Esophagus muscularis mucosa (tissue), 4 donors: ENCODE data around the gene TMEM238. TPM values are rescaled to one million over a fixed set of nuclear protein-coding genes. Genes with fewer than 3 reads are reported as not detected.

ENCODE experiments used
- DNase-seq: peaks from one replicate; pipeline ENCODE4 v3.0.0-alpha.2; 2017; ENCODE audit errors: extremely low spot score
- H3K27ac ChIP-seq, 4 donors: fragments of 200-600 bp; sonication (generic); replicated peaks in 1 of 4; 1 replicate in 3 of 4; 2 replicates in 1 of 4; pipeline ENCODE4 v1.5.1; 2016 to 2019; ENCODE audit warnings: mild to moderate bottlenecking in 1 of 4
- H3K27me3 ChIP-seq, 4 donors: fragments of 200-600 bp; sonication (generic); one replicate each; pipeline versions ENCODE4 v1.5.1 to v1.6.0; 2016 to 2019
- H3K36me3 ChIP-seq, 4 donors: fragments of 200-600 bp; sonication (generic); one replicate each; pipeline ENCODE4 v1.5.1; 2016 to 2019
- H3K4me1 ChIP-seq, 4 donors: fragments of 200-600 bp; sonication (generic); one replicate each; pipeline ENCODE4 v1.5.1; 2016 to 2019
- H3K4me3 ChIP-seq, 4 donors: fragments of 200-600 bp; sonication (generic); 1 replicate in 2 of 4; 2 replicates in 2 of 4; pipeline ENCODE4 v1.5.1; 2016 to 2019; ENCODE audit warnings: mild to moderate bottlenecking in 4 of 4, moderate library complexity in 1 of 4
- H3K9me3 ChIP-seq, 4 donors: fragments of 200-600 bp; sonication (generic); 1 replicate in 3 of 4; 2 replicates in 1 of 4; pipeline ENCODE4 v1.5.1; 2016 to 2019
- CTCF ChIP-seq, 3 experiments: fragments of 200-600 bp in 2 of 3; fragments of 450-650 bp in 1 of 3; sonication (generic) in 2 of 3; IDR thresholded peaks; one replicate each; pipeline ENCODE4 v1.5.1; 2017 to 2019; ENCODE audit warnings: antibody characterized with exemption in 3 of 3, mild to moderate bottlenecking in 2 of 3, moderate library complexity in 1 of 3
- EP300 ChIP-seq: sonication (generic); formaldehyde crosslinking; IDR thresholded peaks from one replicate; pipeline ENCODE4 v1.6.1; 2017; ENCODE audit warnings: antibody characterized with exemption
- POLR2A ChIP-seq: fragments of 450-650 bp; IDR thresholded peaks from one replicate; pipeline ENCODE4 v1.6.1; 2017; ENCODE audit warnings: antibody characterized with exemption, moderate library complexity, mild to moderate bottlenecking, low read depth
- POLR2AphosphoS5 ChIP-seq, 2 donors: sonication (generic); formaldehyde crosslinking; IDR thresholded peaks; one replicate each; pipeline ENCODE4 v1.6.1; 2017; ENCODE audit warnings: antibody characterized with exemption in 2 of 2
- WGBS: methylation state at CpG from one replicate; pipeline ENCODE4 v1.1.5; 2018; 5-methylcytosine and 5-hydroxymethylcytosine counted together
- intact Hi-C: fragments of 100-400 bp; cut with DNase I; formaldehyde crosslinking; loops from one replicate; pipeline ENCODE4 v1.15.1; 2023
- total RNA-seq, 4 donors: library from RNA; depleted of rRNA; stranded (reverse); fragments of >200 nt; gene quantifications; one replicate each; pipeline versions ENCODE4 v1.1.0 to v1.2.1, GENCODE V29; 2016

TMEM238 gene
- 1 to 10 TPM in 2 of 4 donors, under 1 TPM in 2; 0.83 to 7.5 (median 1.00) TPM for total RNA-seq

DNA sequence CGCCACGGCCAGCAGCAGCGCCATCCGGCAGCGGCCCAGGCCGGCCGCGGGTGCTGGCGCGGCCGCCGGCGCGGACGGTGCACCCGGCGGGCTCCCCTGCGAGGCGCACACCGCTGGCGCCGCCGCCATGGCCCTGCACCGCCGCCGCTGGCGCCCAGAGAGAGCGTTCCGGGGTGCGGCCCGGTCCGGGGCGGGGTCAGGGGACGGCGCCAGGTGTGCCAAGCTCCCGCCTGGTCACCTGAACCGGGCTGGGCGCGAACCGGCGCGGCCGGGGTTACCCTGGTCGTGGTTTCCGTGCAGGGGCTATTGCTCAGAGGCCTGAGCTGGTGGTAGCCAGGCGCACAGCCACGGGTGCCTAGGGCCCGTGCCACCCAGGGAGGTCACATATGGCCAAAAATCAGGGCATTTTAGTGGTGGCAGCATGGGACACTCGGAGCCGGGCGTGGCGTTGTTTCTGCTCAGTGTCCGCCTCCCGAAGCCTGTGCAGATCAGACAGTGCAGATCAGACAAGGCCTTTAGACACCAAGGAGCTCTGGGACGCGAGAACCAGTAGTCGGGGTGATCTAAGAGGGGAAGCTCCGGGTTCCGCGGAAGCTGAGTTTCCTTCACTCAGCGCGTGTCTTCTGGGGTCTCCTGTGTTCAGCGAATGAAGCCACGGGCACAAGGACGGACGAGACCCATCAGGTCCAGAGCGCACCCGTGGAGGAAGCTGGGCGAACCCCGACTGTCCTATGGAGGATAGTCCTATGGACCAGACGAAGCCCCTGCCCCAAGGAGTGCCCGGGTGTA is at the start of gene TMEM238:
Gene TMEM238, minus strand, starts transcription at position 162 of the 789 bp plus-strand sequence. Its CDS starts 33 bp downstream, at position 129.
- Histone ChIP-seq H3K27me3 (no peaks in the 10 kb centered on the region), H3K4me1 (peaks cover 46 to 53% (median 49%) of the 10 kb centered on the region in 4 donors), H3K9me3 (no peaks in the 10 kb centered on the region), H3K36me3 (peaks cover 8 to 29% (median 26%) of the 10 kb centered on the region in 4 donors), H3K4me3 (peak within 1 kb of the TSS; percentile 71 to 87 (median 77)), H3K27ac (peak within 1 kb of the TSS; percentile 88 to 94 (median 90))
- intact Hi-C loops, result loop anchor here (5.0 kb wide), 2 partner anchors 42 to 82 kb away; no protein-coding TSS in a partner anchor
- DNase-seq, result no peak
- TF ChIP-seq CTCF (IDR thresholded peaks at IDR 0.05) (peak in 1 of 3 experiments; percentile 10), POLR2AphosphoS5 (IDR thresholded peaks at IDR 0.05) (no peak)
- 12% methylated on average over 16 of the region's 72 CpGs for WGBS

DNA sequence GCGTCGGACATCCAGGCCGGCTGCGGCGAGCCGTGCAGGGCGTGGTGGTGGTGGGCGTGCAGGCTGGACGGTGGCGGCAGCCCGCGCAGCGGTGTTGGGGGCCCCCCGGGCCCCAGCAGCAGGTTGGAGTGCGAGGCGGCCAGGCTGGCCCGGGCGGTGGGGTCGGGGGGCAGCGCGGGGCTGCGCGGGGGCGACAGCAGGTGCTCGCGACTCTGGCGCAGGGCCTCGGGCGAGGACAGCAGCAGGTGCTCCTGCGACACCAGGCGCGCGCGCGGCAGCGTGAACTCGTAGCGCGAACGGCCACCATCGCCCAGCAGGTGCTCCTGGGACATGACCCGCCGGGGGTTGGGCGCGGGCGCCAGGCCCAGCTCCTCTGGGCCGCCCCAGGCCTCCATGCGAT is 49.2 kb upstream of the TMEM238 start:
- TF ChIP-seq POLR2A, result no peak
- TF ChIP-seq EP300, result no peak
- TF ChIP-seq POLR2AphosphoS5 (IDR thresholded peaks at IDR 0.05), result no peak
- TF ChIP-seq CTCF (IDR thresholded peaks at IDR 0.05), result no peak
- intact Hi-C loops, result no loop called here
- Histone ChIP-seq H3K4me3 (no peak overlapping the region), H3K4me1 (peaks cover 0 to 13% (median 4%) of the 10 kb centered on the region in 4 donors), H3K27ac (no peak overlapping the region), H3K9me3 (no peaks in the 10 kb centered on the region), H3K36me3 (no peaks in the 10 kb centered on the region), H3K27me3 (peaks cover 7 to 93% (median 43%) of the 10 kb centered on the region in 4 donors)
- 3% methylated on average over 6 of the region's 48 CpGs for WGBS
- no peak for DNase-seq

- DNase-seq, result no peak
- Histone ChIP-seq H3K27me3 (peaks cover 7 to 92% (median 34%) of the 10 kb centered on the region in 4 donors), H3K27ac (no peak overlapping the region), H3K4me1 (peaks cover 0 to 9% (median 3%) of the 10 kb centered on the region in 4 donors), H3K4me3 (no peak overlapping the region), H3K9me3 (no peaks in the 10 kb centered on the region), H3K36me3 (no peaks in the 10 kb centered on the region)
- no peak for TF ChIP-seq CTCF (IDR thresholded peaks at IDR 0.05)
- TF ChIP-seq POLR2AphosphoS5 (IDR thresholded peaks at IDR 0.05), result no peak
- no peak for TF ChIP-seq EP300
- TF ChIP-seq POLR2A, result no peak
- WGBS, result 87% methylated on average over 14 of the region's 14 CpGs
- intact Hi-C loops, result no loop called here
Observed at GRCh38 chr19:55432241-55432959, 48.3 kb upstream of the TMEM238 start.

GRCh38 chr19:55431183-55431582 is 47.1 kb upstream of the TMEM238 start:
- Histone ChIP-seq H3K36me3 (no peaks in the 10 kb centered on the region), H3K4me1 (peaks cover 0 to 8% (median 2%) of the 10 kb centered on the region in 4 donors), H3K4me3 (no peak overlapping the region), H3K27me3 (peaks cover 7 to 90% (median 33%) of the 10 kb centered on the region in 4 donors), H3K9me3 (no peaks in the 10 kb centered on the region), H3K27ac (no peak overlapping the region)
- DNase-seq, result no peak
- WGBS, result 100% methylated on average over 1 of the region's 1 CpG
- intact Hi-C loops, result no loop called here
- TF ChIP-seq EP300 (no peak), POLR2AphosphoS5 (IDR thresholded peaks at IDR 0.05) (no peak), CTCF (IDR thresholded peaks at IDR 0.05) (no peak), POLR2A (no peak)
